ENCODE data around the gene GRM1.

DNA sequence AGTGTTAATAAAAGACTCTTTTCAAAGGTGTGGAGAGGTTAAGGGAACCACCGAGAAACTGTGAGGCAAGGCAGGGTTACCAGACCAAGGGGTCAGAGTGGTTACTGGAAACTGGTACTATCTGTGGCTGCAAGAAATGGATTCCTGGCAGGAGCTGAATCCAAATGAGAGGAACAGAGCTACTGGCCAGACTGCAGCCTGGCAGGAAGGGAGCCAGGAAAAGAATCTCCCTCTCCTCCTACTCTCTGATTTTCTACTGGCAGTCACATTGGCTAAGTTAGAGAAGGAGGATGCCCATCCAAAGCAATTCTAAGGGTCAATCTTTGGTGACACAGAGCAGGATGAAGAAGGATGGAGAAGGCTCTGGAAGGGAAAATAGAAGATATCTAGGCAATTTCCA, 211.5 kb downstream of the GRM1 start:
- TF ChIP-seq RARB (CRISPR knock-in tag; IDR thresholded peaks at IDR 0.05): no peak
- TF ChIP-seq, protein P1, sequence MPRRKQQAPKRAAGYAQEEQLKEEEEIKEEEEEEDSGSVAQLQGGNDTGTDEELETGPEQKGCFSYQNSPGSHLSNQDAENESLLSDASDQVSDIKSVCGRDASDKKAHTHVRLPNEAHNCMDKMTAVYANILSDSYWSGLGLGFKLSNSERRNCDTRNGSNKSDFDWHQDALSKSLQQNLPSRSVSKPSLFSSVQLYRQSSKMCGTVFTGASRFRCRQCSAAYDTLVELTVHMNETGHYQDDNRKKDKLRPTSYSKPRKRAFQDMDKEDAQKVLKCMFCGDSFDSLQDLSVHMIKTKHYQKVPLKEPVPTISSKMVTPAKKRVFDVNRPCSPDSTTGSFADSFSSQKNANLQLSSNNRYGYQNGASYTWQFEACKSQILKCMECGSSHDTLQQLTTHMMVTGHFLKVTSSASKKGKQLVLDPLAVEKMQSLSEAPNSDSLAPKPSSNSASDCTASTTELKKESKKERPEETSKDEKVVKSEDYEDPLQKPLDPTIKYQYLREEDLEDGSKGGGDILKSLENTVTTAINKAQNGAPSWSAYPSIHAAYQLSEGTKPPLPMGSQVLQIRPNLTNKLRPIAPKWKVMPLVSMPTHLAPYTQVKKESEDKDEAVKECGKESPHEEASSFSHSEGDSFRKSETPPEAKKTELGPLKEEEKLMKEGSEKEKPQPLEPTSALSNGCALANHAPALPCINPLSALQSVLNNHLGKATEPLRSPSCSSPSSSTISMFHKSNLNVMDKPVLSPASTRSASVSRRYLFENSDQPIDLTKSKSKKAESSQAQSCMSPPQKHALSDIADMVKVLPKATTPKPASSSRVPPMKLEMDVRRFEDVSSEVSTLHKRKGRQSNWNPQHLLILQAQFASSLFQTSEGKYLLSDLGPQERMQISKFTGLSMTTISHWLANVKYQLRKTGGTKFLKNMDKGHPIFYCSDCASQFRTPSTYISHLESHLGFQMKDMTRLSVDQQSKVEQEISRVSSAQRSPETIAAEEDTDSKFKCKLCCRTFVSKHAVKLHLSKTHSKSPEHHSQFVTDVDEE (CRISPR knock-in tag; IDR thresholded peaks at IDR 0.05): no peak
- TF ChIP-seq OSR1 (CRISPR knock-in tag; IDR thresholded peaks at IDR 0.05): no peak

Data from SK-N-SH treated with all-trans-retinoic acid at 6 μM for 48 hours (cell line).